Natural killer cell treated with Interleukin-12 subunit alpha and Interleukin-12 subunit beta and Interleukin-15 and Interleukin-18, amount 100 ng/mL, for 72 hours (primary cell): ENCODE data around the gene SEC16A. TPM values are rescaled to one million over a fixed set of nuclear protein-coding genes. Genes with fewer than 3 reads are reported as not detected.
A peak's percentile ranks its signal among the peaks of the same experiment; 100 is the strongest.

ENCODE experiments used
- ATAC-seq, 2 donors: fragments of 150-1000 bp; cut with Tn5 transposase in 1 of 2; sonication (Bioruptor Pico), chemical (Tn5 transposase) in 1 of 2; 2 replicates each; pipeline ENCODE4 v1.10.0; 2021
- DNase-seq: peaks from one replicate; pipeline ENCODE4 v3.0.0; 2022; ENCODE audit warnings: low spot score
- H3K27ac Mint-ChIP-seq, 2 donors: 1 replicate in 1 of 2; 2 replicates in 1 of 2; pipeline ENCODE4 v1.8.0; 2022; ENCODE audit warnings: mixed read lengths in 2 of 2, mild to moderate bottlenecking in 1 of 2, moderate library complexity in 1 of 2
- H3K27me3 Mint-ChIP-seq, 2 donors: 1 replicate in 1 of 2; 2 replicates in 1 of 2; pipeline ENCODE4 v1.8.0; 2022; ENCODE audit warnings: mixed read lengths in 2 of 2
- H3K36me3 Mint-ChIP-seq: one replicate; pipeline ENCODE4 v1.8.0; 2022; ENCODE audit warnings: mixed read lengths
- H3K4me1 Mint-ChIP-seq, 2 donors: 1 replicate in 1 of 2; 2 replicates in 1 of 2; pipeline ENCODE4 v1.8.0; 2022; ENCODE audit warnings: low read depth in 2 of 2, mixed read lengths in 2 of 2, mild to moderate bottlenecking in 1 of 2
- H3K4me3 Mint-ChIP-seq: one replicate; pipeline ENCODE4 v1.8.0; 2022; ENCODE audit warnings: mixed read lengths
- H3K9me3 Mint-ChIP-seq: 2 replicates; pipeline ENCODE4 v1.8.0; 2022; ENCODE audit warnings: mixed read lengths
- total RNA-seq, 2 donors: library from RNA; stranded (reverse); gene quantifications; one replicate each; pipeline ENCODE4 v1.2.3, GENCODE V29; 2022

The SEC16A gene
- total RNA-seq, 2 donors from 2014 or later, result 104 to 121 TPM

DNA sequence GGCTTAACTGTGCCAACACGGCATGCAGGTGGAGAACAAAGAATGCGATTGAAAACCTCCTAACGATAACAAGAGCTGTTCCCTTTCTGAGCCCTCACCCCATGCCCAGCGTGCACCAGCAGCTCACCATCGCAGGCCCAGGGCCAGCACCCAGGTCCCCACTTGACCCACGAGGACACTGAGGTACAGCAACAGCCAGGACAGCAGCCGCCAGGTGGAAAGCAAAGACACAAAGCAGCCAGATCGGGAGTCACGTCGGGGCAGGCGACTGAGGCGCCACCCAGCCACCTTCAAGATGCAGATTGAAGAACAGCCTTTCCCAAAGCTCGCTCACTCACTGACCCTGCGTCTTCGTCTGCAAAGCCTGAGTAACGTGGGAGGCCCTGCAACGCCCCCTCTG lies 6.9 kb upstream of the SEC16A start:
- no peak for DNase-seq
- Mint-ChIP-seq H3K27ac (no peak overlapping the region), H3K36me3 (no peaks in the 10 kb centered on the region), H3K4me3 (no peak overlapping the region), H3K4me1 (peaks cover 5 to 9% of the 10 kb centered on the region in 2 donors), H3K9me3 (no peaks in the 10 kb centered on the region), H3K27me3 (no peaks in the 10 kb centered on the region)
- ATAC-seq, result no peak

DNA sequence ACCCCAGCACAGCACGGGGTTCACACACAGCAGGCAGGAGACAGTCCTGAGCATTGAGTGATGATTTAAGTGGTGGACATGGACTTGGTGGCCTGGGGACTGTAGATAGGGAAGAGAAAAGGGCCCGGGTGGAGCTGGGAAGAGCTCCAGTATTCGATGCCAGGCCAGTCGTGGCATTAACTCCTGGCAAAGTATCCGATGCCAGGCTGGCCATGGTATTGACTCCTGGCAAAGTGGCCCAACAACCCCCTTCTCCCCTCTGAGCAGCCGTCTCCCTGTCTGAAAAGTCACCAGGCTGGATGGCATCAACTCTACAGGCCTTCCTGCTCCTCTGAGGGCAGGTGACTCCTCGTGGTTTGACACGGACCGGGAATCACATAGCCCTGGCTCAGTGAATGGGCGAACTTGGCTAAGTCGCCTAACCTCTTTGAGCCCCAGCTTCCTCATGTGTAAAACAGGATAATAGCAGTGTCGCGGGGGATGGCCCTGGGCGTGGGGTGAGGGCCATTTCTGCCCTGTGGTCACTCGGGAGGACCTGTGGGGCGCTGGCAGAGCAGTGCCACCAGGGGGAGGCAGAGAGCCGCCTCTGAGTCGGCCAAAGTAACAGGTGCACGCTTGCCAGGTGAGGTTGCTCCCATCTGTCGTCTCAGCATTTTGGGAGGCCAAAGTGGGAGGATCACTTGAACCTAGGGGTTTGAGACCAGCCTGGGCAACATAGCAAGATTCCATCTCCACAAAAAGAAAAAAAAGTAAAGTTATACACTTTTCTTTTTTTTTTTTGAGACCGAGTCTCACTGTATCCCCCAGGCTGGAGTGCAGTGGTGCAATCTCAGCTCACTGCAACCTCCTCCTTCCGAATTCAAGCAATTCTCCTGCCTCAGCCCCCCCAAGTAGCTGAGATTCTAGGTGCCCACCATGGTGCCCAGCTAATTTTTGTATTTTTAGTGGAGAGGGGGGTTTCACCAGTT lies 5.7 kb upstream of the SEC16A start:
- Mint-ChIP-seq H3K36me3 (no peaks in the 10 kb centered on the region), H3K4me3 (no peak overlapping the region), H3K9me3 (no peaks in the 10 kb centered on the region), H3K27me3 (no peaks in the 10 kb centered on the region), H3K27ac (no peak overlapping the region), H3K4me1 (peaks cover 5 to 9% of the 10 kb centered on the region in 2 donors)
- DNase-seq, result peak; percentile 78
- ATAC-seq, result no peak

- no peak for ATAC-seq
Observed at GRCh38 chr9:136487672-136488071, 4.8 kb upstream of the SEC16A start.

GRCh38 chr9:136486823-136487620 lies 4.2 kb upstream of the SEC16A start:
- no peak overlapping the region for H3K27ac Mint-ChIP-seq
- peaks cover 9 to 13% of the 10 kb centered on the region in 2 donors for H3K4me1 Mint-ChIP-seq
- peaks cover 6% of the 10 kb centered on the region for H3K36me3 Mint-ChIP-seq
- ATAC-seq, result no peak
- H3K27me3 Mint-ChIP-seq, result no peaks in the 10 kb centered on the region
- H3K4me3 Mint-ChIP-seq, result no peak overlapping the region
- no peak for DNase-seq
- no peaks in the 10 kb centered on the region for H3K9me3 Mint-ChIP-seq

More at GRCh38 chr9:136487672-136488071, 4.8 kb upstream of the SEC16A start:
- H3K4me3 Mint-ChIP-seq, result no peak overlapping the region
- no peaks in the 10 kb centered on the region for H3K27me3 Mint-ChIP-seq
- no peak for DNase-seq
- H3K9me3 Mint-ChIP-seq, result no peaks in the 10 kb centered on the region
- no peaks in the 10 kb centered on the region for H3K36me3 Mint-ChIP-seq
- no peak overlapping the region for H3K27ac Mint-ChIP-seq
- peaks cover 5 to 9% of the 10 kb centered on the region in 2 donors for H3K4me1 Mint-ChIP-seq

GRCh38 chr9:136486131-136486530 lies 3.3 kb upstream of the SEC16A start:
- Mint-ChIP-seq H3K9me3 (no peaks in the 10 kb centered on the region), H3K4me3 (no peak overlapping the region), H3K27me3 (no peaks in the 10 kb centered on the region), H3K27ac (no peak overlapping the region), H3K4me1 (peaks cover 17 to 20% of the 10 kb centered on the region in 2 donors), H3K36me3 (peaks cover 9% of the 10 kb centered on the region)
- DNase-seq, result no peak
- no peak for ATAC-seq

DNA sequence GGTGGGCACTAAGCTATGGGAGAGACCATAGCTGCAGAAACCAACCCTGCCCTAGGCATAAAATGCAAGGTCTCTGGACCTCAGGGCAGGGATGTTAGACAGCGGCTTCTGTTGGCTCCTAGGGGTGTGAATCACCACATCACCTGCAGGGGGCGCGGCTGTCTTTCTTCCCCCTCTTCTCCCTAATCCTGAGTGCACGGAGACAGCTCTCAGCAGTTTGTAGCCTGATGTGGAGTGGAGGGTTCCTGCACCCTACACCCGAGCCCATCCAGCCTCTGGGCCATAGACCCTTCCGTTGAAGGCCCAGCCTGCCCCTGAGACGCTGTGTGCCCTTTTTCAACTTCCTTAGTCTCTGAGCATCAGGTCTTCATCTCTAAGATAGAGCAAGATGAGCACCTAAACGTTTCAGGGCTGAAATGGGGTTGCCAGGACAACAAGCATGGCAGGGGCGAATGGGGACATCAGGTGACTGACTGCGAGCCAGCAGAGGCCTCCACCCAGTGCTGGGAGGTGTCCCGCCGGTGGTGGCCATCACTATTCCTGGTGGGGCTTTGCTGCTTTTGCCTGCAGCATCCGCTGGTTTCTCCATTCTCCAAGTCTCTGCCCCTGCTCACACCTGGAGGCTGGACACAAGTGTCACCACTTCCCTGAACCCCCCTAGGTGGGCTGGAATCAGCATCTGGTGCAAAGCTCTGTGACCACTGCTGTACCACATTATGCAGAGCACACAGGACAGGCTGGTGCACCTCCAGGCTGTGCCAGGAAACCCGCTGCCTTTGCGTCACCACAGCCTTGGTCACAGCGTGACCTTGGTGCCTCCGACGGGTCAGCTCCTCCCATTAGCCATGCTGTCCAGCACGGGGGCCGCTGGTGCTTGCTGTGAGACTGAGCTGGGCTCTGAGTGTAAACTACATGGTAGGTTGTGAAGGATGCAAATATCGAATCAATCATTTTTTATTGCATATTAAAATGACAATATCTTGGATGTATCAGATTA lies 2.5 kb upstream of the SEC16A start:
- Mint-ChIP-seq H3K27ac (peak overlapping the region in 1 of 2 donors; percentile 57), H3K4me1 (peaks cover 17 to 20% of the 10 kb centered on the region in 2 donors), H3K36me3 (peaks cover 9% of the 10 kb centered on the region), H3K27me3 (no peaks in the 10 kb centered on the region), H3K4me3 (peak overlapping the region; percentile 56), H3K9me3 (no peaks in the 10 kb centered on the region)
- ATAC-seq (no peak), DNase-seq (peak; percentile 84)

DNA sequence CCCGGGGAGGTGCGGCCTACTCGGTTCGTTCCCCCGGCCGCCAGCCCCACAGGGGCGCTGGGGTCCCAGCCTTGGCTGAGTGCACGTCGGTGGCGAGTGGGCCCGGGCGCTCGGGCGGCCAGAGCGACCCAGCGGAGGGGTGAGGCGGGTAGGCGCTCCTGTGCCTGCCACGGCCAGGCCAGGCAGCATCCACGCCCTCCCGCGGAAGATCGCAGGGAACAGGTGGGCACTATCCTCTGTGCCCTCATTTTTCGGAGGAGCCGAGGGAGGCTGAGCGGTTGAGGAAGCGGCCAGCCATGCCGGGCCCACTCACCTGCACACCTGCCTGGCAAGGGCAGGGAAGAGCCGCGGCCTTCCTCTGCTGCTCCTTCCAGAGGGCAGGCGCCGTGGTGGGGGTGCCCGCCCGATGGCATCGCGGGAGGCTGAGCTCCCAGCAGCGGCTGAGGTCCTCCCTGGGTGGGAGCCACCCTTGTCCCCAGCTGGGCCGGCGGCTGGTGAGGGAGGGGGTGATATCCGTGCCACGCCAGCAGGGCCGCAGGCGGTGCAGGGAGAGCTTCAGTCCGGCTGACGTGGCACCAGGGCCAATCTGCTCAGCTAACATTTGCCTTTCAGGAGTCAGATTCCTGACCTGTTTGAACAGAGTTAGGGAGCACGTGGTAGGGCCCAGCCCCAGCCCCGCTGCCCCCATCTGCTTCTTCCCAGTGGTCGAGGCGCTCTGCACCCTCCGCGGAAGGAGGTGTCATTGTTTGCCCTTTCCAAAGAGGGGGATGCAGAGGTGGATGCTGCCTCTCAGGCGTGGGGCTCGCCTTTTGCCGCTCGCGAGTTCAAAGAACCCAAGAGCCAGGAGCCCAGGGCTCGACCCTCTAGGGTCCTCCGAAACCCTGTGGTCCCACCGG lies 1.6 kb upstream of the SEC16A start:
- Mint-ChIP-seq H3K27ac (peak overlapping the region in 1 of 2 donors; percentile 57), H3K9me3 (no peaks in the 10 kb centered on the region), H3K4me3 (peak overlapping the region; percentile 56), H3K27me3 (no peaks in the 10 kb centered on the region), H3K36me3 (peaks cover 9% of the 10 kb centered on the region), H3K4me1 (peaks cover 20 to 26% of the 10 kb centered on the region in 2 donors)
- DNase-seq (no peak), ATAC-seq (no peak)

DNA sequence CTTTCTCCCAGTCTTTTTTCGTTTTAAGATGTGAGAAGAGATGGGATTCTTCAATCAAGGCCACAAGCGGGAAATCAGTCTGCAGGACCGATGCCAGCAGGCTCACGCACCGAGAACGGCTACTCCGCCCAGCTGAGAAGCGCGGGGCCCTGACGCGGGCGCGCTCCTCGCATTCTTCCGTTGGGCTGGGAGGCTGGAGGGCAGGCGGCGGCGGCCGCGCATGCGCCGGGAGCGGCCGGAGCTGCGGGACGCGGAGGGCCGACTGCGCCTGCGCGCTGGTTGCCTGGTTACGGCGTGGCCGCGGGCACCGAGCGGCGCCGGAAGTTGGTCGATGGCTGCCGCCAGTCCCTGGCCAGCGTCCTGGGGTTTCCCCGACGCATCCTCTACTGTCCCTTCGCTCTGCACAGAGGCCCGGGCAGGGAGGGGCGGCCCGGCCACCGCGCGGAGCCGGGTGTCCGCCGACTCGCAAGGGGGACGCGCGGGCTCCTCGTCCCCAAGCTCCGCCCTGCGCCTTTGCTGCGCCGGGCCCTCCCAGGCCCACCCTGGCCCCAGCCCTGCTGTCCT lies 831 bp upstream of the SEC16A start:
- Mint-ChIP-seq H3K4me3 (peak overlapping the region; percentile 96), H3K27me3 (no peaks in the 10 kb centered on the region), H3K27ac (peak overlapping the region; percentile 95 to 96), H3K9me3 (no peaks in the 10 kb centered on the region), H3K36me3 (peaks cover 9% of the 10 kb centered on the region), H3K4me1 (peaks cover 22 to 26% of the 10 kb centered on the region in 2 donors)
- ATAC-seq (peak; percentile 78 to 85), DNase-seq (peak; percentile 98)

DNA sequence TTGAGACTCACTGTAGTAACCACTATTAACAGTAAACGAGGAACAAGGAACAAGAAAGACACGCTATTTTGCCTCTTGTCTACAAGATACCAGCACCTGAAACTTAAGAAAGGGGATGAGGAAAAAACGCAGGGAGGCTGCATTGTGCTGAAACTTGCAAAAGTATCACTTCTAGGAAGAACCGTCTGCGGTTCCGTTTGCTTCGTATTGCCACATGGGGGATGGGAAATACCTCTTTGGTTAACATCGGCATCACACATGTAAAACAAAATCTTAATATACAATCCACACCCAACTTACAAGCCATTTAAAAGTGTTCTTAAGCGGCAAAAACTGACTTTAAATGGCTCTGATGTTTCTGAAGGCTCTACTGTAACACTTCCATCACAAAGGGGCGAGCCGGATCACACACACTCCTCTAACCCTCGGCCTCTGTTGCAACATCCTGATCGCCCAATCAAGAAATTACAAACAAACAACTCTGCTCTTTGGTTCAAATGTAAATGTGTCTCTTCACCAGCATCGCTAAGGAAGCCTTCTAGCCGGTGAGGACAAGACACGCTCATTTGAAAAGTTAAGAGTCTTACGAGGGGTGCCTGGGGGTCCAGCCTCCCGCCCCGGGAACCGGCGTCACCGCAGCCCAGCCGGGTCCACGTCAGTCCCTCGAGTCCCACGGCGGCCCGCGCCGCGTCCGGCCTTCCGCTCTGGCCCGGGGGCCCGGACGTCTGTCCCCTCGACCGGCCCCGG lies 621 bp downstream of the SEC16A start:
- ATAC-seq (peak in 1 of 2 donors; percentile 17), DNase-seq (no peak)
- Mint-ChIP-seq H3K9me3 (no peaks in the 10 kb centered on the region), H3K36me3 (peaks cover 9% of the 10 kb centered on the region), H3K4me3 (peak overlapping the region; percentile 96), H3K27ac (peak overlapping the region; percentile 95 to 96), H3K4me1 (peaks cover 19 to 26% of the 10 kb centered on the region in 2 donors), H3K27me3 (no peaks in the 10 kb centered on the region)

GRCh38 chr9:136481558-136481957 lies 1.3 kb downstream of the SEC16A start:
- no peak for DNase-seq

GRCh38 chr9:136476369-136477150 lies 6.3 kb downstream of the SEC16A start:
- DNase-seq, result no peak
- no peaks in the 10 kb centered on the region for H3K27me3 Mint-ChIP-seq
- H3K4me3 Mint-ChIP-seq, result no peak overlapping the region
- no peak for ATAC-seq
- no peak overlapping the region for H3K27ac Mint-ChIP-seq
- no peaks in the 10 kb centered on the region for H3K9me3 Mint-ChIP-seq
- no peaks in the 10 kb centered on the region for H3K36me3 Mint-ChIP-seq
- H3K4me1 Mint-ChIP-seq, result peaks cover 8 to 13% of the 10 kb centered on the region in 2 donors

More at GRCh38 chr9:136481558-136481957, 1.3 kb downstream of the SEC16A start:
- Mint-ChIP-seq H3K4me3 (peak overlapping the region; percentile 96), H3K4me1 (peaks cover 19 to 26% of the 10 kb centered on the region in 2 donors), H3K27me3 (no peaks in the 10 kb centered on the region), H3K36me3 (peaks cover 9% of the 10 kb centered on the region), H3K9me3 (no peaks in the 10 kb centered on the region), H3K27ac (peak overlapping the region; percentile 95 to 96)
- no peak for ATAC-seq
